Measurements from ENCODE around the gene KLHDC8A.

- no peak for TF ChIP-seq SP2 (tag by site-specific recombination; IDR thresholded peaks at IDR 0.05)
- TF ChIP-seq CTCF (tag by site-specific recombination; IDR thresholded peaks at IDR 0.05), result no peak
- TF ChIP-seq ZBTB26 (tag by site-specific recombination; optimal IDR thresholded peaks at IDR 0.05), result no peak
- no peak for TF ChIP-seq ZNF776 (tag by site-specific recombination; IDR thresholded peaks at IDR 0.05; ENCODE audit: borderline replicate concordance)
- no peak for TF ChIP-seq ZNF214 (tag by site-specific recombination; IDR thresholded peaks at IDR 0.05; ENCODE audit: borderline replicate concordance)
- no peak for TF ChIP-seq ZNF132 (tag by site-specific recombination; IDR thresholded peaks at IDR 0.05; ENCODE audit: borderline replicate concordance)
- no peak for TF ChIP-seq KLF7 (tag by site-specific recombination; IDR thresholded peaks at IDR 0.05; ENCODE audit: borderline replicate concordance)
Observed at GRCh38 chr1:205321959-205322283, 34.8 kb downstream of the KLHDC8A start.

Data from HEK293 (cell line).